HepG2 (cell line): ENCODE measurements around the gene GFPT2. TPM values are rescaled to one million over a fixed set of nuclear protein-coding genes. Genes with fewer than 3 reads are reported as not detected.

ENCODE experiments used
- ATAC-seq: fragments of 200-7000 bp; cut with Tn5 transposase; 3 replicates; pipeline ENCODE4 v1.9.1; 2020; ENCODE audit warnings: mild to moderate bottlenecking, moderate library complexity
- BruUV-seq: library from RNA; stranded (reverse); fragments of 400-500 nt; replicated peaks from 2 replicates; lab custom pipeline; 2021; lab: Mats Ljungman, UMichigan
- CTCF ChIA-PET: fragments of 300-600 bp; formaldehyde crosslinking; extraction: SDS; loops from one replicate; lab custom pipeline; 2021; ENCODE audit warnings: low total read pairs, inconsistent platforms, low intra/inter-chr PET ratio; lab: Yijun Ruan, JAX
- POLR2A ChIA-PET: fragments of 350-600 bp; sonication (Branson Sonifier 250); formaldehyde crosslinking; loops from one replicate; lab custom pipeline; 2020; ENCODE audit warnings: antibody characterized with exemption, inconsistent platforms; lab: Yijun Ruan, JAX
- DNase-seq: peaks from one replicate; pipeline ENCODE4 v3.0.0-alpha.2; 2015; ENCODE audit warnings: low spot score
- FAIRE-seq: peaks from 3 replicates; lab custom pipeline; 2011; peaks lifted over from hg19 to GRCh38; lab: Jason Lieb, UNC
- H2AFZ ChIP-seq: one replicate; pipeline ENCODE4 v1.6.1; 2011; ENCODE audit warnings: low read length, inconsistent platforms
- H3K27ac ChIP-seq: fragments of 300-600 bp; 3 replicates; pipeline ENCODE4 v1.8.0; 2011; ENCODE audit warnings: mixed run types, mild to moderate bottlenecking, mixed read lengths, low read length, inconsistent platforms; ENCODE audit not compliant: insufficient read depth; ENCODE audit errors: extremely low read length
- H3K27me3 ChIP-seq, 2 experiments: fragments of 200-600 bp in 1 of 2; 2 replicates in 1 of 2; 3 replicates in 1 of 2; pipeline versions ENCODE4 v1.6.0 to v1.8.0; 2011; ENCODE audit warnings: low read length in 2 of 2, mild to moderate bottlenecking in 2 of 2, moderate library complexity in 2 of 2, inconsistent platforms in 1 of 2; ENCODE audit not compliant: insufficient read depth in 2 of 2, control insufficient read depth in 1 of 2
- H3K36me3 ChIP-seq, 2 experiments: fragments of 200-600 bp in 1 of 2; replicated peaks in 1 of 2; 2 replicates in 1 of 2; 3 replicates in 1 of 2; pipeline versions ENCODE4 v1.5.1 to v1.8.0; 2011; ENCODE audit warnings: low read length in 2 of 2, inconsistent platforms in 1 of 2; ENCODE audit not compliant: insufficient read depth in 2 of 2, control insufficient read depth in 1 of 2
- H3K4me1 ChIP-seq: 2 replicates; pipeline ENCODE4 v1.5.1; 2012; ENCODE audit warnings: low read length, inconsistent platforms; ENCODE audit not compliant: insufficient read depth
- H3K4me2 ChIP-seq: 2 replicates; pipeline ENCODE4 v1.6.0; 2011; ENCODE audit warnings: low read depth, low read length, inconsistent platforms
- H3K4me3 ChIP-seq, 3 experiments: fragments of 200-600 bp in 1 of 3; sonication (generic), shearing (Covaris generic) in 1 of 3; replicated peaks in 1 of 3; 2 replicates each; pipeline ENCODE4 v1.5.1; 2011 to 2016; ENCODE audit warnings: low read length in 3 of 3, inconsistent platforms in 2 of 3, low read depth in 2 of 3, mild to moderate bottlenecking in 2 of 3, control low read depth in 1 of 3, mixed read lengths in 1 of 3; ENCODE audit not compliant: insufficient read depth in 1 of 3
- H3K79me2 ChIP-seq: one replicate; pipeline ENCODE4 v1.6.1; 2011; ENCODE audit warnings: low read length, inconsistent platforms; ENCODE audit not compliant: insufficient read depth
- H3K9ac ChIP-seq: 2 replicates; pipeline ENCODE4 v1.6.0; 2011; ENCODE audit warnings: mild to moderate bottlenecking, low read depth, low read length, inconsistent platforms; ENCODE audit not compliant: insufficient read depth
- H3K9me3 ChIP-seq: 2 replicates; pipeline ENCODE4 v1.5.1; 2012; ENCODE audit warnings: mild to moderate bottlenecking, low read length
- H4K20me1 ChIP-seq: 2 replicates; pipeline ENCODE4 v1.6.0; 2011; ENCODE audit warnings: inconsistent platforms, mild to moderate bottlenecking, low read length, moderate library complexity; ENCODE audit not compliant: insufficient read depth
- ATM ChIP-seq: fragments of 450-650 bp; IDR thresholded peaks from 2 replicates; pipeline ENCODE4 v1.7.1; 2017; ENCODE audit warnings: mild to moderate bottlenecking, borderline replicate concordance
- KLF12 ChIP-seq: sonication (generic); formaldehyde crosslinking; IDR thresholded peaks from 2 replicates; pipeline ENCODE4 v1.4.0; 2020; ENCODE audit warnings: missing genetic modification reagents, borderline replicate concordance
- NR0B2 ChIP-seq: sonication (generic); formaldehyde crosslinking; IDR thresholded peaks from 2 replicates; pipeline ENCODE4 v1.4.0; 2020; ENCODE audit warnings: mild to moderate bottlenecking, missing genetic modification reagents
- PHF5A ChIP-seq: IDR thresholded peaks from one replicate; pipeline ENCODE4 v1.6.1; 2018; ENCODE audit warnings: low read depth, missing genetic modification reagents; ENCODE audit not compliant: unreplicated experiment
- THRA ChIP-seq: sonication (generic); formaldehyde crosslinking; IDR thresholded peaks from 2 replicates; pipeline ENCODE4 v1.4.0; 2020; ENCODE audit warnings: missing genetic modification reagents, borderline replicate concordance
- ZBTB4 ChIP-seq: sonication (generic); formaldehyde crosslinking; IDR thresholded peaks from 2 replicates; pipeline ENCODE4 v1.4.0; 2020; ENCODE audit warnings: missing genetic modification reagents, mild to moderate bottlenecking, borderline replicate concordance
- ZKSCAN5 ChIP-seq: sonication (generic); formaldehyde crosslinking; IDR thresholded peaks from 2 replicates; pipeline ENCODE4 v1.5.1; 2020; ENCODE audit warnings: mild to moderate bottlenecking, missing genetic modification reagents
- ZNF589 ChIP-seq: sonication (generic); formaldehyde crosslinking; conservative IDR thresholded peaks from 2 replicates; pipeline ENCODE4 v1.8.0; 2022; ENCODE audit warnings: mild to moderate bottlenecking, moderate library complexity, missing genetic modification reagents
- ZNF788 ChIP-seq: sonication (generic); formaldehyde crosslinking; IDR thresholded peaks from 2 replicates; pipeline ENCODE4 v1.5.0; 2020; ENCODE audit warnings: mild to moderate bottlenecking, missing genetic modification reagents, borderline replicate concordance
- WGBS: methylation state at CpG from one replicate; pipeline ENCODE4 v1.1.6; 2017; ENCODE audit warnings: low lambda C conversion rate; 5-methylcytosine and 5-hydroxymethylcytosine counted together
- in situ Hi-C: cut with HindIII; loops from 2 replicates; pipeline ENCODE4 v1.10.0; 2017; ENCODE audit warnings: low pct_unique_long_range_greater_than_20kb; ENCODE audit not compliant: extremely low pct_ligation_motif_present
- intact Hi-C: fragments of 100-400 bp; cut with micrococcal nuclease; formaldehyde crosslinking; loops from one replicate; pipeline ENCODE4 v1.10.0; 2022; ENCODE audit not compliant: unreplicated experiment
- polyA plus RNA-seq, 8 experiments: library from polyadenylated mRNA; depleted of rRNA in 3 of 8; stranded (reverse) in 7 of 8; unstranded in 1 of 8; fragments of >200 nt; fragmentation: Illumina TruSeq in 4 of 8; extraction: Trizol in 4 of 8; gene quantifications; 2 replicates each; pipeline versions ENCODE4 v1.2.1 to v1.2.3, GENCODE V29; 2011 to 2016; ENCODE audit warnings: low read depth in 4 of 8, missing spikeins in 1 of 8, mixed read lengths in 1 of 8; ENCODE audit not compliant: insufficient read depth in 1 of 8
- total RNA-seq, 5 experiments: library from RNA; depleted of rRNA; stranded (reverse); fragments of >200 nt; fragmentation: Illumina TruSeq; extraction: Trizol; gene quantifications; 2 replicates each; pipeline ENCODE4 v1.2.3, GENCODE V29; 2016; ENCODE audit warnings: low read depth in 1 of 5

The GFPT2 gene
- total and polyA plus RNA-seq, 2 of the 13 experiments (the other 11 are each of a cell fraction or from before 2014, with no cell fraction given) = 0.18 TPM

GRCh38 chr5:180394031-180394636 is 41.0 kb upstream of the GFPT2 start:
- CTCF ChIA-PET = no interaction called here
- no peaks in the 10 kb centered on the region for H3K4me1 ChIP-seq
- H4K20me1 ChIP-seq = no peaks in the 10 kb centered on the region
- no peaks in the 10 kb centered on the region for H3K9me3 ChIP-seq
- H3K79me2 ChIP-seq = no peaks in the 10 kb centered on the region
- no peak overlapping the region for H3K27ac ChIP-seq
- ATAC-seq = no peak
- DNase-seq = no peak
- in situ Hi-C loops = no loop called here
- TF ChIP-seq ZNF788 (CRISPR knock-in tag) (no peak), ZKSCAN5 (CRISPR knock-in tag) (no peak), ATM (no peak), KLF12 (no peak)
- no peak overlapping the region for H3K9ac ChIP-seq
- peaks cover 1 to 26% of the 10 kb centered on the region in 2 experiments; a peak in 4 of 5 replicates for H3K27me3 ChIP-seq
- intact Hi-C loops = no loop called here
- H3K4me3 ChIP-seq = no peak overlapping the region
- no peaks in the 10 kb centered on the region for H3K36me3 ChIP-seq
- no TSS peak for BruUV-seq
- FAIRE-seq = no peak
- no peak overlapping the region for H2AFZ ChIP-seq
- H3K4me2 ChIP-seq = no peak overlapping the region
- WGBS = 41% methylated on average over 13 of the region's 13 CpGs
- POLR2A ChIA-PET = no interaction called here

- in situ Hi-C loops = no loop called here
- Histone ChIP-seq H4K20me1 (no peaks in the 10 kb centered on the region), H2AFZ (no peak overlapping the region), H3K9ac (no peak overlapping the region), H3K79me2 (no peaks in the 10 kb centered on the region), H3K27ac (no peak overlapping the region), H3K9me3 (no peaks in the 10 kb centered on the region), H3K27me3 (peaks cover 0 to 19% of the 10 kb centered on the region in 2 experiments; a peak in 3 of 5 replicates), H3K4me2 (no peak overlapping the region), H3K36me3 (no peaks in the 10 kb centered on the region), H3K4me1 (no peaks in the 10 kb centered on the region), H3K4me3 (no peak overlapping the region)
- no TSS peak for BruUV-seq
- CTCF ChIA-PET = no interaction called here
- intact Hi-C loops = no loop called here
- POLR2A ChIA-PET = no interaction called here
- ATAC-seq = no peak
- WGBS = 0% methylated on average over 3 of the region's 7 CpGs
- no peak for FAIRE-seq
- no peak for DNase-seq
- TF ChIP-seq THRA (CRISPR knock-in tag) (no peak), ZBTB4 (CRISPR knock-in tag) (no peak), PHF5A (CRISPR knock-in tag) (no peak), ZNF589 (no peak), NR0B2 (CRISPR knock-in tag) (no peak)
Observed at GRCh38 chr5:180391276-180391675, 38.1 kb upstream of the GFPT2 start.
